Measurements from ENCODE around the gene USP3. TPM values are rescaled to one million over a fixed set of nuclear protein-coding genes. Genes with fewer than 3 reads are reported as not detected.

The USP3 gene
- total and polyA plus RNA-seq, 2 of the 13 experiments (the other 11 are each of a cell fraction or from before 2014, with no cell fraction given): 14.3 to 61.2 TPM

GRCh38 chr15:63504247-63504978 lies at the start of gene USP3 (continued):
- TF ChIP-seq SATB2 (CRISPR knock-in tag; IDR thresholded peaks at IDR 0.05) (no peak), ZNF512B (CRISPR knock-in tag; IDR thresholded peaks at IDR 0.05; ENCODE audit: borderline replicate concordance) (no peak), ZNF577 (CRISPR knock-in tag; IDR thresholded peaks at IDR 0.05; ENCODE audit: borderline replicate concordance, low read depth) (no peak), SNAPC4 (CRISPR knock-in tag; IDR thresholded peaks at IDR 0.05) (peak; percentile 79; the same call in 1 of the 2 replicates), ZSCAN21 (CRISPR knock-in tag; IDR thresholded peaks at IDR 0.05; ENCODE audit: borderline replicate concordance) (peak; percentile 41), NFRKB (IDR thresholded peaks at IDR 0.05) (no peak), ZNF354B (CRISPR knock-in tag; IDR thresholded peaks at IDR 0.05) (no peak), BHLHE40 (IDR thresholded peaks at IDR 0.05; ENCODE audit: low read length) (peak; percentile 99), ZNF460 (CRISPR knock-in tag; IDR thresholded peaks at IDR 0.05; ENCODE audit: borderline replicate concordance) (no peak; the same call in 1 of the 2 replicates), THRA (CRISPR knock-in tag; IDR thresholded peaks at IDR 0.05; ENCODE audit: borderline replicate concordance) (peak; percentile 67), SOX13 (IDR thresholded peaks at IDR 0.05) (peak; percentile 26; the same call in 1 of the 2 replicates), SOX13 (CRISPR knock-in tag; conservative IDR thresholded peaks at IDR 0.05 in 1 of 2, IDR thresholded peaks at IDR 0.05 in 1 of 2) (peak in 1 of 2 experiments; percentile 64; a peak in 2 of 4 replicates), NFATC3 (CRISPR knock-in tag; IDR thresholded peaks at IDR 0.05) (no peak), SMC3 (IDR thresholded peaks at IDR 0.05; ENCODE audit: low read length) (no peak), U2AF1 (optimal IDR thresholded peaks at IDR 0.05; ENCODE audit: low read depth, low read length) (no peak)

Measured in HepG2 (cell line).